DOHH2 (cell line): ENCODE data around the gene LITAF.

Experiments
- H3F3A ChIP-seq: fragments of 200-600 bp; sonication (generic), shearing (Covaris generic); 2 replicates; pipeline ENCODE4 v1.6.0; 2016; ENCODE audit warnings: antibody characterized with exemption, mild to moderate bottlenecking; ENCODE audit not compliant: control insufficient read depth, insufficient read depth
- H3K27ac ChIP-seq: fragments of 200-600 bp; sonication (generic); 2 replicates; pipeline ENCODE4 v1.5.1; 2014; ENCODE audit warnings: low read depth, mild to moderate bottlenecking, low read length, moderate library complexity
- H3K27me3 ChIP-seq: fragments of 200-600 bp; sonication (generic); 2 replicates; pipeline ENCODE4 v1.6.1; 2014; ENCODE audit warnings: mild to moderate bottlenecking, low read length, mixed read lengths; ENCODE audit not compliant: control insufficient read depth
- H3K36me3 ChIP-seq: fragments of 200-600 bp; sonication (generic); 2 replicates; pipeline ENCODE4 v1.6.1; 2014; ENCODE audit warnings: mild to moderate bottlenecking, low read length, moderate library complexity, mixed read lengths; ENCODE audit not compliant: control insufficient read depth
- H3K4me1 ChIP-seq: fragments of 200-600 bp; sonication (generic); 2 replicates; pipeline ENCODE4 v1.6.1; 2014; ENCODE audit warnings: mild to moderate bottlenecking, low read length, mixed read lengths; ENCODE audit not compliant: control insufficient read depth
- H3K4me2 ChIP-seq: fragments of 200-600 bp; sonication (generic); 2 replicates; pipeline ENCODE4 v1.6.0; 2014; ENCODE audit warnings: mild to moderate bottlenecking, low read length, moderate library complexity
- H3K4me3 ChIP-seq: fragments of 200-600 bp; sonication (generic); 2 replicates; pipeline ENCODE4 v1.5.1; 2014; ENCODE audit warnings: mild to moderate bottlenecking, low read length, mixed read lengths
- H3K79me2 ChIP-seq: fragments of 200-600 bp; sonication (generic); 2 replicates; pipeline ENCODE4 v1.6.1; 2014; ENCODE audit warnings: mild to moderate bottlenecking, low read length, mixed read lengths; ENCODE audit not compliant: control insufficient read depth
- H3K9me2 ChIP-seq: fragments of 200-600 bp; sonication (generic); replicated peaks from 2 replicates; pipeline ENCODE4 v1.6.1; 2014; ENCODE audit warnings: mild to moderate bottlenecking, low read length, mixed read lengths; ENCODE audit not compliant: control insufficient read depth
- H3K9me3 ChIP-seq: fragments of 200-600 bp; sonication (generic); 2 replicates; pipeline ENCODE4 v1.6.1; 2014; ENCODE audit warnings: antibody characterized with exemption, low read length, mixed read lengths; ENCODE audit not compliant: control insufficient read depth, insufficient read depth
- H4K20me1 ChIP-seq: fragments of 200-600 bp; sonication (generic); 2 replicates; pipeline ENCODE4 v1.6.0; 2014; ENCODE audit warnings: low read depth, mild to moderate bottlenecking, antibody characterized with exemption, low read length, moderate library complexity; ENCODE audit not compliant: control insufficient read depth, insufficient read depth
- EZH2phosphoT487 ChIP-seq: fragments of 200-600 bp; sonication (generic); IDR thresholded peaks from 2 replicates; pipeline ENCODE4 v1.6.1; 2017; ENCODE audit warnings: borderline replicate concordance, mild to moderate bottlenecking, antibody characterized with exemption, low read length, moderate library complexity, mixed read lengths
- TF ChIP-seq, protein P1 (sequence below): fragments of 200-600 bp; sonication (generic); IDR thresholded peaks from one replicate; pipeline ENCODE4 v1.5.1; 2014; ENCODE audit warnings: antibody characterized with exemption, mild to moderate bottlenecking, low read depth, low read length; ENCODE audit not compliant: poor library complexity, severe bottlenecking

Gene LITAF

DNA sequence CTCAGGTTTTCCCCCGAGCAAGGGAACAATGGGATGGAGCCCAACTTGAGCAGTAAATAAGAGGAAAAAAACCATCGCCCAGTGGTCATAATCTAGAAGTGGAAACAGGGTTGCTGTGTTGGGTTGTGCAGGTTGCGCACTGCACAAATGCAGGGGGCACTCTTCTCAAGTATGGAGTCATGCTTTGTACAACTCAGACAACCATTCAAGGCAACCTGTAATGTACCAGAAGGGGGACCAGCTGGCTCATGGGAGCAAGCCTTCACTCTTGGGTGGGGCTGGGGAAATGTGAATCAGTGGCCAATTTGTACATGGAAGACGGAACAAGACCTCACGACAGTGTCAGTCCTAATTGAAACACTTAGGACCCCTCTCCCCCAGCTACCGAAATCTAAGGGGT lies 23.9 kb upstream of the LITAF start:
- Histone ChIP-seq H3K36me3 (no peaks in the 10 kb centered on the region), H3F3A (peaks cover 5% of the 10 kb centered on the region), H3K9me3 (no peaks in the 10 kb centered on the region), H3K4me2 (no peak overlapping the region), H4K20me1 (no peaks in the 10 kb centered on the region), H3K9me2 (no peaks in the 10 kb centered on the region), H3K4me1 (peaks cover 58% of the 10 kb centered on the region), H3K4me3 (no peak overlapping the region), H3K27me3 (no peaks in the 10 kb centered on the region), H3K27ac (no peak overlapping the region), H3K79me2 (no peaks in the 10 kb centered on the region)
- no peak for TF ChIP-seq EZH2phosphoT487
- TF ChIP-seq, protein P1, sequence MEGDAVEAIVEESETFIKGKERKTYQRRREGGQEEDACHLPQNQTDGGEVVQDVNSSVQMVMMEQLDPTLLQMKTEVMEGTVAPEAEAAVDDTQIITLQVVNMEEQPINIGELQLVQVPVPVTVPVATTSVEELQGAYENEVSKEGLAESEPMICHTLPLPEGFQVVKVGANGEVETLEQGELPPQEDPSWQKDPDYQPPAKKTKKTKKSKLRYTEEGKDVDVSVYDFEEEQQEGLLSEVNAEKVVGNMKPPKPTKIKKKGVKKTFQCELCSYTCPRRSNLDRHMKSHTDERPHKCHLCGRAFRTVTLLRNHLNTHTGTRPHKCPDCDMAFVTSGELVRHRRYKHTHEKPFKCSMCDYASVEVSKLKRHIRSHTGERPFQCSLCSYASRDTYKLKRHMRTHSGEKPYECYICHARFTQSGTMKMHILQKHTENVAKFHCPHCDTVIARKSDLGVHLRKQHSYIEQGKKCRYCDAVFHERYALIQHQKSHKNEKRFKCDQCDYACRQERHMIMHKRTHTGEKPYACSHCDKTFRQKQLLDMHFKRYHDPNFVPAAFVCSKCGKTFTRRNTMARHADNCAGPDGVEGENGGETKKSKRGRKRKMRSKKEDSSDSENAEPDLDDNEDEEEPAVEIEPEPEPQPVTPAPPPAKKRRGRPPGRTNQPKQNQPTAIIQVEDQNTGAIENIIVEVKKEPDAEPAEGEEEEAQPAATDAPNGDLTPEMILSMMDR = peak; percentile 28

DNA sequence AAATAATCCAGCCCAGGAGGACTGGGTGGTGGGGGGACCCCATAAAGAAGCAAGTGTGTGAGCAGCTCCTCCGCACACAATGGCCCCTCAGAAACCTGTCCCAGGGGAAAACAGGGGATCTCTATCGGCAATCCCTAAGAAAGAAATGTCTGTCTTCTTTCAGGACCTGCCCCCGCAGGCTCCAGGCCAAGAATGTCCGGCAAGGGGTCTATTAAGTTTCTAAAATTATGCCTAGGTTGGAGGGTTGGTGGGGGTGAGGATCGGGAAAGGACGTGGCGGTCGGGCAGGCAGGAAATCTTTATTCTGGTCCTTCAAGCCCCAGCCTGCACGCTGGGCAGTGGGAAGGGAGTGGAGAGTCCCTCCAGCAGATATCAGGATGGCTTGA lies 23.4 kb upstream of the LITAF start:
- Histone ChIP-seq H3K4me1 (peaks cover 58% of the 10 kb centered on the region), H3K9me2 (no peaks in the 10 kb centered on the region)
- TF ChIP-seq, protein P1 = no peak
- no peak for TF ChIP-seq EZH2phosphoT487

DNA sequence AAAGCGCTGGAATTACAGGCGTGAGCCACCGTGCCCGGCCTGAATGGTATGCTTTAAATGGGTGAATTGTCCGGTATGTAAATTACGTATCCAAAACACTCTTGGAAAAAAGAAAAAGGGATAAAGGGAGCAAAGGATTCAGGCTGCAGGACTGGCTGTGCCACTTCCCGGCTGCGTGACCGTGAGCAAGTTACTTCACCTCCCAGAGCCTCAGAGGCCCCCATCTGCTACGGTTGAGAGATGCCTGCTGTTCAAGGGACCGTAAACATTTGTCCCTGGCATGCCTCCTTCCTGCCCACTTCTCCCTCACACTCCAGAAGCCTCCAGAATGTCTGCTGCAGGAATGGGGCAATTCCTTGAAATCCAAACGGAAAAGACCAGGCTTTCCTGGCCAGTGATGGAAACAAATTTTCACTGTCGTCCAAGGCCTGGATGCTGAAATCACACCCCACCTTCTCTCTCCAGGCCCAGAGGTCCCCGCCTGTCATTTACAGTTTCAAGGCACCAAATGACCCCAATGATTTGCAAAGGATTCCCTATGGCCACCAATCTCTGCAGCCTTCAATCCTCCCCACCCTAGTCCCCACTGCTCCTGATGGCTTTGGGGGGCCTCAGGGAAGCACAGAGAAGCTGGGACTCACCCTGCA lies 22.9 kb upstream of the LITAF start:
- Histone ChIP-seq H3F3A (peaks cover 5% of the 10 kb centered on the region), H3K9me3 (no peaks in the 10 kb centered on the region), H4K20me1 (no peaks in the 10 kb centered on the region), H3K36me3 (no peaks in the 10 kb centered on the region), H3K4me3 (no peak overlapping the region), H3K4me2 (no peak overlapping the region), H3K4me1 (peaks cover 54% of the 10 kb centered on the region), H3K27ac (no peak overlapping the region), H3K79me2 (no peaks in the 10 kb centered on the region), H3K27me3 (no peaks in the 10 kb centered on the region), H3K9me2 (no peaks in the 10 kb centered on the region)
- no peak for TF ChIP-seq EZH2phosphoT487
- TF ChIP-seq, protein P1 = no peak

More for the DNA sequence above, 23.4 kb upstream of the LITAF start:
- no peak overlapping the region for H3K4me3 ChIP-seq
- H3K27me3 ChIP-seq = no peaks in the 10 kb centered on the region
- no peaks in the 10 kb centered on the region for H4K20me1 ChIP-seq
- no peaks in the 10 kb centered on the region for H3K36me3 ChIP-seq
- no peak overlapping the region for H3K4me2 ChIP-seq
- no peaks in the 10 kb centered on the region for H3K9me3 ChIP-seq
- H3K27ac ChIP-seq = no peak overlapping the region
- H3K79me2 ChIP-seq = no peaks in the 10 kb centered on the region
- peaks cover 5% of the 10 kb centered on the region for H3F3A ChIP-seq
